ENCODE data around the gene ZNF557. TPM values are rescaled to one million over a fixed set of nuclear protein-coding genes. Genes with fewer than 3 reads are reported as not detected.

The ZNF557 gene
- total RNA-seq, 2 donors from 2014 or later, result 14.0 to 17.3 TPM

DNA sequence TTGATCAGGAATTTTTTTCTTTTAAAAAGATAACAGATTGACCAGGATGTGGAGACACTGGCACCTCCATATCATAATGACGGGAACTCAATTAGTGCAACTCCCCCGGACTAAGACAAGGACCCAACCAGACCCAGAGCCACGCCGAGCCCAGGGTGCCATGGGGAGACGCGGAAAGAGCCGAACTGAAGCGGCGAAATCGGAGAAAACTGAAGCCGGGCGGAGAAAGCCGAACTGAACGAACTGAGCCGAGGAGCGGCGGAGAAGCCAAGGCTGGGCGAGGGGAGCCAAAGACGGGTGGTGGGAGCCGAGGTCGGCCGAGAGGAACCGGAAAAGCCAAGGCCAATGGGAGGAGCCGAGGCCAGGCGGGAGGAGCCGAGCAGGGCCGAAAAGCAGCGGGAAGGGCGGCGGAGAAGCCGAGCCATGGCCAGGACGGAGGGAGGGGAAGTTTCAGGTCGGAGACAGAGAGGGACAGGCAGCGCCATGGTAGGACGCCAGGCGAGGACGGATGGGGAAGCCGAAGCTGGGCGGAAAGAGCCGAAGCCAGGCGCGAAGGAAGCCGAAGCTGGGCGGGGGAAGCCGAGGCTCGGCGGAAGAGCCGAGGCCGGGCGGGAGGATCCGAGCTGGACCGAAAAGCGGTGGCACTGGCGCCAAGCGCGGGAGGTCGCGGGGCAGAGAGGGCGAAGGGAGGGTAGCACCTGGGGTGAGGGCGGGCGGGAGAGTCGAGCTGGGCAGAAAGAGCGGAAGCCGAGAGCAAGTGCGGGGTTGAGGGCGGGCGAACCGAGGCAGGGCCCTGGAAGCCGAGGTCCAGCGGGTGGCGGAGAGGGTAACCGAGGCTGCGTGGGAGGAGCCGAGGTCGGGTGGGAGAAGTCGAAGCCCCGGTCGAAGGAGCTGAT lies 29.4 kb downstream of the ZNF557 start:
- Mint-ChIP-seq H3K4me1 (ENCODE audit: low read depth in 2 of 2) (peaks cover 10 to 14% of the 10 kb centered on the region in 2 donors), H3K36me3 (peaks cover 17% of the 10 kb centered on the region), H3K9me3 (peaks cover 19% of the 10 kb centered on the region), H3K27me3 (no peaks in the 10 kb centered on the region), H3K27ac (peak overlapping the region; percentile 81 to 90), H3K4me3 (peak overlapping the region; percentile 94)
- DNase-seq (ENCODE audit: low spot score) (peak; percentile 90), ATAC-seq (peak; percentile 93 to 94)

DNA sequence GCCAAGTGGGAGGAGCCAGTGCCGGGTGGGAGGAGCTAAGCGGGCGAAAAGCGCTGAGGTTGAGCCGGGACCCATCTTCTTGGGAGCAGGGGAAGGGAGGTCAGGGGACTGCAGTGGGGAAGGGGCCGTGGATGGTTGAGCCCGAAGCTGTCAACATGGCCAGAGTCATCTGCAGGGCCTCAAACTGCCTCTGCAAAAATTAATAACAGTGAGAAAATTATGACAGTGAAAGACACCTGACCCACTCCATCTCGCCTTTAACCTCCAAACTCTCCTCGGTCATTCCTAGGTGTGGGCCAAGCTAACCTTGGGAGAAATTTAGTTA lies 30.1 kb downstream of the ZNF557 start:
- peak overlapping the region; percentile 81 to 90 for H3K27ac Mint-ChIP-seq
- H3K36me3 Mint-ChIP-seq, result peaks cover 17% of the 10 kb centered on the region
- H3K27me3 Mint-ChIP-seq, result no peaks in the 10 kb centered on the region
- ATAC-seq, result no peak
- peaks cover 19% of the 10 kb centered on the region for H3K9me3 Mint-ChIP-seq
- DNase-seq (ENCODE audit: low spot score), result no peak
- H3K4me1 Mint-ChIP-seq (ENCODE audit: low read depth in 2 of 2), result peaks cover 10 to 14% of the 10 kb centered on the region in 2 donors
- H3K4me3 Mint-ChIP-seq, result peak overlapping the region; percentile 94

GRCh38 chr19:7101498-7102253 lies 32.2 kb downstream of the ZNF557 start:
- peaks cover 6% of the 10 kb centered on the region for H3K36me3 Mint-ChIP-seq
- H3K9me3 Mint-ChIP-seq, result peaks cover 9% of the 10 kb centered on the region
- no peaks in the 10 kb centered on the region for H3K27me3 Mint-ChIP-seq
- DNase-seq (ENCODE audit: low spot score) (no peak), ATAC-seq (no peak)
- H3K27ac Mint-ChIP-seq, result no peak overlapping the region
- H3K4me3 Mint-ChIP-seq, result no peak overlapping the region
- H3K4me1 Mint-ChIP-seq (ENCODE audit: low read depth in 2 of 2), result peaks cover 10 to 11% of the 10 kb centered on the region in 2 donors

- DNase-seq (ENCODE audit: low spot score) (no peak), ATAC-seq (no peak)
- H3K9me3 Mint-ChIP-seq, result no peaks in the 10 kb centered on the region
- no peak overlapping the region for H3K4me3 Mint-ChIP-seq
- no peak overlapping the region for H3K27ac Mint-ChIP-seq
- no peaks in the 10 kb centered on the region for H3K27me3 Mint-ChIP-seq
- no peaks in the 10 kb centered on the region for H3K36me3 Mint-ChIP-seq
- no peaks in the 10 kb centered on the region for H3K4me1 Mint-ChIP-seq (ENCODE audit: low read depth in 2 of 2)
These were observed 35.4 kb downstream of the ZNF557 start for GRCh38 chr19:7104747-7105447.

DNA sequence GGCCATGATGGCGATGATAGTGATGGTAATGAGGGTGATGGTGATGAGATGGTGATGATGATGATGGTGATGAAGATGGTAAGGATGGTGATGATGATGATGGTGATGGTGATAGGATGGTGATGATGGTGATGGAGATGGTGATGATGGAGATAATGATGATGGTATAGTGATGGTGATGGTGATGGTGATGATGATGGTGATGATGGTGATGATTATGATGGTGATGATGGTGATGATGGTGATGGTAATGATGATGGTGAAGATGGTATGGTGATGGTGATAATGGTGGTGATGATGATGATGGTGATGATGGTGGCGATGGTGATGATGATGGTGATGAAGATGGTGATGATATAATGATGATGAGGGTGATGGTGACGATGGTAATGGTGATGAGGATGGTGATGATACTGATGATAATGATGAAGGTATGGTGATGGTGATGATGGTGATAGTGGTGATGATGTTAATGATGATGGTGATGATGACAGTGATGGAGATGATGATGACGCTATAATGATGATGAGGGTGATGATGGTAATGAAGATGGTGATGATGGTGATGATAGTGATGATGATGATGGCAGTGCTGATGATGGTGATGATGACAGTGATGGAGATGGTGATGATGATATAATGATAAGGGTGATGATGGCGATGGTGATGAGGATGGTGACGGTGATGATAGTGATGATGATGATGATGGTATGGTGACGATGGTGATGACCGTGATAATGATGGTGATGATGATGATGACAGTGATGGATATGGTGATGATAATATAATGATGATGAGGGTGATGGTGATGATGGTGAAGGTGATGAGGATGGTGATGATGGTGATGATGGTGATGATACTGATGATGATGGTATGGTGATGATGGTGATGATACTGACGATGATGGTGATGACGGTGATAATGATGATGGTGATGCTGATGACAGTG lies 37.5 kb downstream of the ZNF557 start:
- Mint-ChIP-seq H3K27ac (no peak overlapping the region), H3K27me3 (no peaks in the 10 kb centered on the region), H3K36me3 (no peaks in the 10 kb centered on the region), H3K4me3 (no peak overlapping the region), H3K9me3 (no peaks in the 10 kb centered on the region), H3K4me1 (ENCODE audit: low read depth in 2 of 2) (no peaks in the 10 kb centered on the region)
- no peak for DNase-seq (ENCODE audit: low spot score)
- no peak for ATAC-seq

- DNase-seq (ENCODE audit: low spot score) (no peak), ATAC-seq (no peak)
- H3K36me3 Mint-ChIP-seq, result no peaks in the 10 kb centered on the region
- H3K9me3 Mint-ChIP-seq, result no peaks in the 10 kb centered on the region
- H3K4me1 Mint-ChIP-seq (ENCODE audit: low read depth in 2 of 2), result no peaks in the 10 kb centered on the region
- H3K4me3 Mint-ChIP-seq, result no peak overlapping the region
- H3K27ac Mint-ChIP-seq, result no peak overlapping the region
- peaks cover 0 to 12% of the 10 kb centered on the region in 2 donors for H3K27me3 Mint-ChIP-seq
These were observed 40.3 kb downstream of the ZNF557 start for GRCh38 chr19:7109678-7110289.

- H3K27me3 Mint-ChIP-seq, result peaks cover 0 to 12% of the 10 kb centered on the region in 2 donors
- no peak for DNase-seq (ENCODE audit: low spot score)
- H3K27ac Mint-ChIP-seq, result no peak overlapping the region
- H3K36me3 Mint-ChIP-seq, result no peaks in the 10 kb centered on the region
- no peak for ATAC-seq
- H3K4me1 Mint-ChIP-seq (ENCODE audit: low read depth in 2 of 2), result no peaks in the 10 kb centered on the region
- H3K4me3 Mint-ChIP-seq, result no peak overlapping the region
- no peaks in the 10 kb centered on the region for H3K9me3 Mint-ChIP-seq
These were observed 43.2 kb downstream of the ZNF557 start for GRCh38 chr19:7112675-7113074.

GRCh38 chr19:7113233-7113632 lies 43.7 kb downstream of the ZNF557 start:
- Mint-ChIP-seq H3K27ac (no peak overlapping the region), H3K4me1 (ENCODE audit: low read depth in 2 of 2) (no peaks in the 10 kb centered on the region), H3K27me3 (peaks cover 0 to 12% of the 10 kb centered on the region in 2 donors), H3K36me3 (no peaks in the 10 kb centered on the region), H3K4me3 (no peak overlapping the region), H3K9me3 (no peaks in the 10 kb centered on the region)
- no peak for DNase-seq (ENCODE audit: low spot score)
- no peak for ATAC-seq

DNA sequence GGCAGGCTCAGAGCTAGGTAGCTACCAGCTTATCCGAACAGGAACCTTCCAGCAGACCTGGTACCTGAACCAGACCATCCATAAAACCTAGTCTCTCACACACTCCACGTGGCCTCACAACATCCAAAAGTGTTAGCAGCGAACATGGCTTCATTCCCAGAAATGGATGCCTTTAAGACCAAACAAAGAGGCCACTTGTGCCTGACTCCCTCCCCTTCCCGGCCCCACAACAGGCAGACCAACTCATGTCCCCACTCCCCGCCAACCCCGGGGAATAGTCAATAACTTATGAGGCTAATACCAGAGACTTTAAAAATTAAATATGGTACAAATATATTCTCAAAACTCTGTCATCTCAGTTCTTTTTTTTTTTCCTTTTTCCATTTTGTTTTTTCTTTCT lies 46.2 kb downstream of the ZNF557 start:
- no peaks in the 10 kb centered on the region for H3K4me1 Mint-ChIP-seq (ENCODE audit: low read depth in 2 of 2)
- H3K27ac Mint-ChIP-seq, result no peak overlapping the region
- no peak overlapping the region for H3K4me3 Mint-ChIP-seq
- no peak for ATAC-seq
- no peaks in the 10 kb centered on the region for H3K36me3 Mint-ChIP-seq
- no peak for DNase-seq (ENCODE audit: low spot score)
- H3K9me3 Mint-ChIP-seq, result no peaks in the 10 kb centered on the region
- H3K27me3 Mint-ChIP-seq, result peaks cover 0 to 12% of the 10 kb centered on the region in 2 donors

DNA sequence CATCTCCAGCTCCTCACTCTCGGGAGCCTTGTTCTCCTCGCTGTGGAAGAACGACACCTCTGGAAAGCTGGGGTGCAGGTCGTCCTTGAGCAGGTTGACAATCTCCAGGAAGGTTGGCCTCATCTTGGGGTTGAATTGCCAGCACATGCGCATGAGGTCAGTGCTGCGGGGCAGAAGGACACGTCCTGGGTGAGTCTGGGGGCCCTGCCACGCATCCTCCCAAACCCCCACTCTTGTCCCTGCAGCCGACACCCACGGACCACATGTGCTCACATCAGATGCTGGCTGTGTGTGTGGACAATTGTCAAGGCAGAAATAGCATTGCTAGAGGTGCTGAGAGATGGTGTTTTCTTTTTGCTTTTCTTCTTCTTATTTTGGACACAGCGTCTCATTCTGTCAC lies 47.7 kb downstream of the ZNF557 start:
- Mint-ChIP-seq H3K36me3 (no peaks in the 10 kb centered on the region), H3K4me1 (ENCODE audit: low read depth in 2 of 2) (no peaks in the 10 kb centered on the region), H3K27me3 (peaks cover 0 to 12% of the 10 kb centered on the region in 2 donors), H3K9me3 (no peaks in the 10 kb centered on the region), H3K4me3 (no peak overlapping the region), H3K27ac (no peak overlapping the region)
- no peak for ATAC-seq
- no peak for DNase-seq (ENCODE audit: low spot score)

- Mint-ChIP-seq H3K4me3 (no peak overlapping the region), H3K36me3 (peaks cover 2% of the 10 kb centered on the region), H3K4me1 (ENCODE audit: low read depth in 2 of 2) (no peaks in the 10 kb centered on the region), H3K27ac (no peak overlapping the region), H3K9me3 (no peaks in the 10 kb centered on the region), H3K27me3 (no peaks in the 10 kb centered on the region)
- DNase-seq (ENCODE audit: low spot score) (no peak), ATAC-seq (no peak)
These were observed 50.1 kb downstream of the ZNF557 start for GRCh38 chr19:7119582-7119981.

DNA sequence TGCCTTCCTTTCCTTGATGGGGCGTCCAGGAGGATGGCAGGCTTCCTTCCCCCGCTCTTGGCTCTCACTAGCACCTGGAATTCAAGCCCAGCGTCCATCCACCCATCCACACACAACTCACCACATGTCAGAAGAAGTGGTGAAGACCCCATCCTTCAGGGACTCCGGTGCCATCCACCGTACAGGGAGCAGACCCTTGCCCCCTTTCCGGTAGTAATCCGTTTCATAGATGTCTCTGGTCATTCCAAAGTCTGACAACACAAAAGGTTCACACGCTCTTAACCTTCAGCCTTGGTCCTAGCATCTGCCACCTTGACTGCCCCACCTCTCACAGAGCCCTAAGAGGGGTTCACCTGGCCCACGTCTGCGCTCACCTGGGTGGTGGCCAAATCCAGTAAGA lies 51.0 kb downstream of the ZNF557 start:
- H3K36me3 Mint-ChIP-seq, result peaks cover 5% of the 10 kb centered on the region
- no peaks in the 10 kb centered on the region for H3K4me1 Mint-ChIP-seq (ENCODE audit: low read depth in 2 of 2)
- no peaks in the 10 kb centered on the region for H3K9me3 Mint-ChIP-seq
- no peak overlapping the region for H3K4me3 Mint-ChIP-seq
- no peak overlapping the region for H3K27ac Mint-ChIP-seq
- DNase-seq (ENCODE audit: low spot score) (no peak), ATAC-seq (peak in 1 of 2 donors; percentile 20)
- H3K27me3 Mint-ChIP-seq, result no peaks in the 10 kb centered on the region

DNA sequence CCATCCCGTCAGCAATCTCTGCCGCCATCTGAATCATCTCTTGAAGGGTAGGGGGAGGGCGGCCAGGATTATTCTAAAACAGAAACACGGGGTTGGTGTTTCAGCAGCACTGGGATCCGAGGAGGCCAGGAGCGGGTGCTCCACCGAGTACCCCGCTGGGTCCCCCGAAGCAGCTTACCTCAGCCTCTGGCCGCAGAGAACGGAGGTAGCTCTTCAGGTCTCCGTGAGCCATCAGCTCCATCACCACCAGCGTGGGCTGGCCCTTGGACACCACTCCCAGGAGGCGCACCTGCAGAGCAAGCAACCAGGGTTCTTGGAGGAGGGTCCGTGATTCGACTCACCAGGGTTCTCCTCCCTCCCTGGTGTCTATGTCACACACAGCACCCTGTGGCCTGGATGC lies 53.2 kb downstream of the ZNF557 start:
- DNase-seq (ENCODE audit: low spot score) (no peak), ATAC-seq (no peak)
- Mint-ChIP-seq H3K4me1 (ENCODE audit: low read depth in 2 of 2) (no peaks in the 10 kb centered on the region), H3K27ac (no peak overlapping the region), H3K36me3 (peaks cover 5% of the 10 kb centered on the region), H3K27me3 (no peaks in the 10 kb centered on the region), H3K9me3 (no peaks in the 10 kb centered on the region), H3K4me3 (no peak overlapping the region)
